Activated T-helper 2 cell treated with anti-CD3 and anti-CD28 coated beads, Interferon-gamma antibody, Interleukin-2, Interleukin-4, amounts not matched to agents 10 μg/mL and 5 μg/mL and 100 μg/mL, durations not matched to agents 14 hours and 24 hours and 36 hours (primary cell): ENCODE measurements around the gene MMP28. TPM values are rescaled to one million over a fixed set of nuclear protein-coding genes. Genes with fewer than 3 reads are reported as not detected.

Experiments
- DNase-seq: peaks from one replicate; pipeline ENCODE4 v3.0.0; 2021; ENCODE audit warnings: low spot score
- H3K27ac Mint-ChIP-seq: one replicate; pipeline ENCODE4 v1.8.0; 2021; ENCODE audit warnings: mixed read lengths
- H3K27me3 Mint-ChIP-seq: one replicate; pipeline ENCODE4 v1.8.0; 2021; ENCODE audit warnings: low read depth, mixed read lengths
- H3K36me3 Mint-ChIP-seq: one replicate; pipeline ENCODE4 v1.8.0; 2021; ENCODE audit warnings: low read depth, mixed read lengths
- H3K4me1 Mint-ChIP-seq: one replicate; pipeline ENCODE4 v1.8.0; 2021; ENCODE audit warnings: low read depth, mixed read lengths
- H3K4me3 Mint-ChIP-seq: one replicate; pipeline ENCODE4 v1.8.0; 2021; ENCODE audit warnings: low read depth, mild to moderate bottlenecking, moderate library complexity, mixed read lengths
- H3K9me3 Mint-ChIP-seq: one replicate; pipeline ENCODE4 v1.8.0; 2021; ENCODE audit warnings: mixed read lengths
- intact Hi-C: fragments of 100-400 bp; cut with micrococcal nuclease; formaldehyde crosslinking; loops from one replicate; pipeline ENCODE4 v1.15.1; 2023
- total RNA-seq: library from RNA; stranded (reverse); gene quantifications from 2 replicates; pipeline ENCODE4 v1.2.3, GENCODE V29; 2022

Gene MMP28
- total RNA-seq, 1 donor from 2014 or later: not detected

GRCh38 chr17:35773129-35773528, 22.3 kb downstream of the MMP28 start:
- Mint-ChIP-seq H3K36me3 (no peaks in the 10 kb centered on the region), H3K4me1 (no peaks in the 10 kb centered on the region), H3K4me3 (no peak overlapping the region), H3K27me3 (peaks cover 17% of the 10 kb centered on the region), H3K27ac (no peak overlapping the region), H3K9me3 (no peaks in the 10 kb centered on the region)
- intact Hi-C loops: no loop called here
- no peak for DNase-seq

DNA sequence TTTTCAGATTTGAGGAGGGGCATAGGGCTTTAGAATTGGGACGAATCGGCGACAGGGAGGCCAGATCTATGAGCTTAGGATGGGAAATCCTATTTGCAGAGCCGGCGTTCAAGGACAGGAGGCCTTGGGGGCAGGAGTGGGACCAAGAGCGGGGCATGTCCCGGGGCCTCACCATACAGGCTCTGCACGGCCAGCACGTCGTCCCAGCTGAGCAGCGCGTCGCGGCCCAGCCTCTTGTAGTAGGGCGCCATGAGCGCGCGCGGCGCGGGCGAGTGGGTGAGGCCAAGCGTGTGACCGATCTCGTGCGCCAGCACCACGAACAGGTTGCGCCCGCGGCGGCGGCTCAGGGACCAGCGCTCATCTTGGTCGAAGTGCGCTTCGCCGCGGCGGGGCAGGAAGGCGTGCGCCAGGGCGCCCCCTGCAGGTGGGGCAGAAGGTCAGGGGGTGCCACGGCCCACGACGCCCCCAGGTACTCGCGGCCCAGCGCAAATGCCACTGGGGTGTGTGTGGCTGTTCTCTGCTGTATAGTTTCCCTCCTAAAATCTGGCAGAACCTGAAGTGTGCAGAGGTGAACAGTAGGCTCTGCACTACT, 25.4 kb downstream of the MMP28 start:
- no peak for DNase-seq
- intact Hi-C loops: no loop called here
- peaks cover 2% of the 10 kb centered on the region for H3K4me1 Mint-ChIP-seq
- H3K4me3 Mint-ChIP-seq: no peak overlapping the region
- H3K36me3 Mint-ChIP-seq: no peaks in the 10 kb centered on the region
- H3K27ac Mint-ChIP-seq: no peak overlapping the region
- H3K9me3 Mint-ChIP-seq: no peaks in the 10 kb centered on the region
- peaks cover 15% of the 10 kb centered on the region for H3K27me3 Mint-ChIP-seq

DNA sequence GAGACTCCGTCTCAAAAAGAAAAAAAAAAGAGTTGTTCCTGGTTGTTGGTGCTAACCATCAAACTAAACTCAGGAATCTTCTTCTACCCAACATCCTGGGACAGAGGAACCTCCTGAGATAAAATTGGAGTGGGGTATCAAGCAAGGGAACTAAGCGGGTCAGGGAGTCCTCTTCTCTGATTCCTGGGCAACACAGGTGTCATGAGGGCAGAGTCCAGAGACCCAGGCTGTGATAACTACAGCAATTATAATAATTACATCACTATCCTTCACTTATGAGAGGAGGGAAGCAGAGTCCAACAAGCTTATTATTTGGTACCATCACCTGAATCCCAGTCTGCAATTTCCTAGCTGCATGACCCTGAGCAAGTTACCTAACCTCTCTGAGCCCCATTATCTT, 26.6 kb downstream of the MMP28 start:
- Mint-ChIP-seq H3K9me3 (no peaks in the 10 kb centered on the region), H3K4me3 (no peak overlapping the region), H3K27ac (no peak overlapping the region), H3K27me3 (peaks cover 12% of the 10 kb centered on the region), H3K36me3 (no peaks in the 10 kb centered on the region), H3K4me1 (peaks cover 8% of the 10 kb centered on the region)
- intact Hi-C loops: no loop called here
- no peak for DNase-seq

- Mint-ChIP-seq H3K27ac (no peak overlapping the region), H3K36me3 (no peaks in the 10 kb centered on the region), H3K9me3 (no peaks in the 10 kb centered on the region), H3K4me3 (no peak overlapping the region), H3K27me3 (peaks cover 7% of the 10 kb centered on the region), H3K4me1 (peaks cover 8% of the 10 kb centered on the region)
- no peak for DNase-seq
- intact Hi-C loops: no loop called here
Measured at GRCh38 chr17:35766903-35767510, 28.4 kb downstream of the MMP28 start.

DNA sequence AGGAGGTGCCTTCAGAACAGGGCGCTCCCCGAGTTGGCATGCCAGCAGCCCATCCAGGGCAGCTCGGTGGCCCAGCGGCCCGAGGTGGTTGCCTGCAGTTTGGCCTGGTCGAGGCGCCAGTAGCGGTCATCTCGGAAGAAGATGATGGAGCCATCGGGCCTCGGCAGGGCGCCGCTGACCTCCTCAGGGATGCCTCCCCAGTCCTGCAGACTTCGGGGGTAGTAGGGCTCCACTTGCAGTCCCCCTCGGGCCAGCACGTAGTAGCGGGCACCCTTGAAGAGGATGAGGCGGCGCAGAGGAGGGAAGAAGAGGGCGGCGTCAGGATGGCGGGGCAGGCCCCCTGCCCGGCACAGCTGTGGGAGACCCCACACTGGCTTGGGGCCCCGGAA, 29.0 kb downstream of the MMP28 start:
- peaks cover 4% of the 10 kb centered on the region for H3K27me3 Mint-ChIP-seq
- no peak overlapping the region for H3K4me3 Mint-ChIP-seq
- DNase-seq: no peak
- peaks cover 8% of the 10 kb centered on the region for H3K4me1 Mint-ChIP-seq
- no peaks in the 10 kb centered on the region for H3K9me3 Mint-ChIP-seq
- intact Hi-C loops: no loop called here
- no peaks in the 10 kb centered on the region for H3K36me3 Mint-ChIP-seq
- H3K27ac Mint-ChIP-seq: no peak overlapping the region

GRCh38 chr17:35765756-35766488, 29.5 kb downstream of the MMP28 start:
- peaks cover 8% of the 10 kb centered on the region for H3K4me1 Mint-ChIP-seq
- H3K27me3 Mint-ChIP-seq: peaks cover 5% of the 10 kb centered on the region
- no peak for DNase-seq
- H3K9me3 Mint-ChIP-seq: no peaks in the 10 kb centered on the region
- H3K36me3 Mint-ChIP-seq: no peaks in the 10 kb centered on the region
- intact Hi-C loops: no loop called here
- no peak overlapping the region for H3K4me3 Mint-ChIP-seq
- no peak overlapping the region for H3K27ac Mint-ChIP-seq

GRCh38 chr17:35765086-35765710, 30.2 kb downstream of the MMP28 start:
- Mint-ChIP-seq H3K27ac (no peak overlapping the region), H3K4me1 (peaks cover 8% of the 10 kb centered on the region), H3K36me3 (no peaks in the 10 kb centered on the region), H3K27me3 (peaks cover 5% of the 10 kb centered on the region), H3K4me3 (peak overlapping the region; percentile 86), H3K9me3 (no peaks in the 10 kb centered on the region)
- DNase-seq: no peak
- intact Hi-C loops: no loop called here

DNA sequence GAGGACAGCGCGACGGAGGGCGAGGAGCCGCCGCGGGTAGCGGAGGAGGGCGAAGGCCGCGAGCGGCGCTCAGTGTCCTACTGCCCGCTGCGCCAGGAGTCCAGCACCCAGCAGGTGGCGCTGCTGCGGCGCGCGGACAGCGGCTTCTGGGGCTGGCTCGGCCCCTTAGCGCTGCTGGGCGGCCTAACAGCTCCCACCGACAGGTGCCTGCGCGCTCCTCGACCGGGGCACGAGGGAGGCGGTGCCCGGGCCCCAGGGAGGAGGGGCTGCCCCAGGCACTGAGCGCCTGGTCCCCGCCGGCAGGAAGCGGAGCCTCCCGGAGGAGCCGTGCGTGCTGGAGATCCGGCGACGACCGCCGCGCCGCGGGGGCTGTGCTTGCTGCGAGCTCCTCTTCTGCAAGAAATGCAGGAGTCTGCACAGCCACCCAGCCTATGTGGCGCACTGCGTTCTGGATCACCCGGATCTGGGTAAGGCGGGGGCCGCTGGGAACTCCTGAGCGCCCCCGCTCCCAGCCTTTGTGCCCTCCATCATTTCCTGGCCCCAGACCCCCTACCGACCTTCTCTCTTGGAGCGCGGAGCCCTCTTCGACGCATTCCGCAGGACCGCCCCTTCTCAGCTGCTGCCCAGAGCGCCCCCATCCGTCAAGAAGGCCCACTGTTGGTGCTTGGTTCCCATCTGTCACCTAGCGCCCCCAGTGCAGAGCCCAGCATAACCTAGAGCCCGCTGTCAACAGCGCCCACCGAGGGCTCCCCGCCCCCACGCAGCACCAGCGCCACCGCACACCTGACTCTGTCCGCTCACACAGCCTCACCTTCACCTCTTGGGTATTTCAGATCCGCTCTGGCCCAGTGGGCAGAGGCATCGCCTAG, 31.1 kb downstream of the MMP28 start:
- Mint-ChIP-seq H3K4me1 (peaks cover 8% of the 10 kb centered on the region), H3K27ac (peak overlapping the region; percentile 62), H3K9me3 (no peaks in the 10 kb centered on the region), H3K27me3 (peaks cover 5% of the 10 kb centered on the region), H3K36me3 (no peaks in the 10 kb centered on the region), H3K4me3 (peak overlapping the region; percentile 86)
- intact Hi-C loops: loop anchor here (1.0 kb wide), 2 partner anchors 40 to 45 kb away; partner anchors contain the start of gene TAF15
- DNase-seq: peak; percentile 81

- DNase-seq: no peak
- intact Hi-C loops: loop anchor here (1.0 kb wide), 2 partner anchors 41 to 46 kb away; partner anchors contain the start of gene TAF15
- H3K27me3 Mint-ChIP-seq: peaks cover 5% of the 10 kb centered on the region
- H3K4me1 Mint-ChIP-seq: peaks cover 8% of the 10 kb centered on the region
- H3K36me3 Mint-ChIP-seq: no peaks in the 10 kb centered on the region
- H3K9me3 Mint-ChIP-seq: no peaks in the 10 kb centered on the region
- peak overlapping the region; percentile 67 for H3K4me3 Mint-ChIP-seq
- no peak overlapping the region for H3K27ac Mint-ChIP-seq
Measured at GRCh38 chr17:35763767-35764122, 31.7 kb downstream of the MMP28 start.

DNA sequence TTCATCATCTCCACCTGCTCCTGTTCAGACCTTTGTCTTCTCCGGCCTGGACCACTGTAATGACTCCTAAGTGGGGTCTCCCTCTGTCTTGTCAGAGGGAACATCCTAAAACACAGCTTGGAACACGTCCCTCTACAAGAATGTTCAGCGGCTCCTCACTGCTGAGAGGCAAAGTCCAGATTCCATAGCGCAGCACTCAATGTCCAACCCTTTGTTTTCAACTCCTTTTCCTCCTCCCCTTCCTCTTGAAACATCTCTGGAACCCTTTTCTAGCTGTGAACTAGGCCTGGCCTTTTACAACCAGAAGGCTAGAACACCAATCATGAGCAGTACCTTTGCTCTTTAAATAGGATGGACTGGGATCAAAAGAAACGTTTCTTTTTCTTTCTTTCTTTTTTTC, 33.8 kb downstream of the MMP28 start:
- intact Hi-C loops: no loop called here
- H3K27ac Mint-ChIP-seq: no peak overlapping the region
- no peak overlapping the region for H3K4me3 Mint-ChIP-seq
- H3K4me1 Mint-ChIP-seq: peaks cover 8% of the 10 kb centered on the region
- H3K27me3 Mint-ChIP-seq: peaks cover 4% of the 10 kb centered on the region
- H3K36me3 Mint-ChIP-seq: no peaks in the 10 kb centered on the region
- H3K9me3 Mint-ChIP-seq: no peaks in the 10 kb centered on the region
- no peak for DNase-seq

- H3K36me3 Mint-ChIP-seq: no peaks in the 10 kb centered on the region
- peaks cover 5% of the 10 kb centered on the region for H3K27me3 Mint-ChIP-seq
- no peak within 1 kb of the TSS for H3K27ac Mint-ChIP-seq
- intact Hi-C loops: no loop called here
- H3K4me1 Mint-ChIP-seq: peaks cover 8% of the 10 kb centered on the region
- DNase-seq: no peak
- no peaks in the 10 kb centered on the region for H3K9me3 Mint-ChIP-seq
- H3K4me3 Mint-ChIP-seq: no peak within 1 kb of the TSS
Measured at GRCh38 chr17:35760587-35760986, 34.9 kb downstream of the MMP28 start, which contains the start of gene C17orf50. C17orf50 (plus strand) TSS chr17:35760887; CDS start chr17:35760942, 55 bp downstream.

DNA sequence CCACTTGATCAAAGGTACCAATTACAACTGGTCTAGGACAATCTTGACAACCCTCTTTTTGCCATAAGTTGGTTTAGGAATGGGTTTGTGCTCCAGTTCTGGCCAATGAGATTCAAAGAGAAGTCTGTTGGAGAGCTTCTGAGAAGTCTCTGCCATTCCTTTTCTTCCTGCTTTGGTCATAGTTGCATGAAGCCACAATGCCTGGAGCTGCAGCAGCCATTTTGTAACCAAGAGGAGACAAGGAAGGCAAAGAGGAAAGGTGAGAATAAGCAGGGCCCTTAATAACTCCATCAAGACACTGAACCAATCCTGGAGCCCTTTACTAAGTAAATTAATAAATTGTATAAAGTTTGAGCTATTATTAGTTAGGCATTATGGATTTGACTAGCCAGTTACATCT, 38.2 kb downstream of the MMP28 start:
- DNase-seq: no peak
- H3K27me3 Mint-ChIP-seq: peaks cover 15% of the 10 kb centered on the region
- no peaks in the 10 kb centered on the region for H3K36me3 Mint-ChIP-seq
- no peak overlapping the region for H3K27ac Mint-ChIP-seq
- H3K4me1 Mint-ChIP-seq: no peaks in the 10 kb centered on the region
- H3K4me3 Mint-ChIP-seq: no peak overlapping the region
- H3K9me3 Mint-ChIP-seq: no peaks in the 10 kb centered on the region
- intact Hi-C loops: no loop called here
